Mammary epithelial cell (primary cell): ENCODE results near the gene DENND1A.

ENCODE experiments used
- EZH2 ChIP-seq: IDR thresholded peaks from 2 replicates; pipeline ENCODE4 v1.6.1; 2012; ENCODE audit warnings: low read length, inconsistent platforms, borderline replicate concordance
- TF ChIP-seq, protein P1 (sequence below), 2 donors: IDR thresholded peaks in 1 of 2; conservative IDR thresholded peaks in 1 of 2; 2 replicates each; pipeline ENCODE4 v1.5.1; 2011 to 2012; ENCODE audit warnings: inconsistent platforms in 2 of 2, low read length in 2 of 2, mild to moderate bottlenecking in 2 of 2, control low read depth in 1 of 2, low read depth in 1 of 2; ENCODE audit not compliant: insufficient read depth in 1 of 2; ENCODE audit errors: extremely low read depth in 1 of 2

DNA sequence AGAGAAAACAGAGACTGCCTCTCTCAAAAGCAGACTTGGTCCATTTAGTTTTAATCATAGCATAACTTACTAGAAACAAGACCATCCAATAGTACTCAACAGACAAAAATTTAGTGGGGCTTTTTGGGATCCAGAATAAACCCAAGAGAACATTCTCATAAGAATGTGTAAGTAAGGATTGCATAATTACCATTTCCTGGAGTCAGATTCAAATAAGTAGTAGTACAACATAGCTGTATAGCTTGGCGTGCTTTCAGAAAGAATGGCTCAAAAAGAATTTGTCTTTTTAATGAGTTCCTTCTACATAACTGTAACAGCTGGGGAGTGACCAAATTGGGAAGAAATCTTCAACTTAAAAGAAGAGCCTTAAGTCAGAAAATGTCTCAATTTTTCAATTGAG, 145.4 kb downstream of the DENND1A start:
- TF ChIP-seq, protein P1, sequence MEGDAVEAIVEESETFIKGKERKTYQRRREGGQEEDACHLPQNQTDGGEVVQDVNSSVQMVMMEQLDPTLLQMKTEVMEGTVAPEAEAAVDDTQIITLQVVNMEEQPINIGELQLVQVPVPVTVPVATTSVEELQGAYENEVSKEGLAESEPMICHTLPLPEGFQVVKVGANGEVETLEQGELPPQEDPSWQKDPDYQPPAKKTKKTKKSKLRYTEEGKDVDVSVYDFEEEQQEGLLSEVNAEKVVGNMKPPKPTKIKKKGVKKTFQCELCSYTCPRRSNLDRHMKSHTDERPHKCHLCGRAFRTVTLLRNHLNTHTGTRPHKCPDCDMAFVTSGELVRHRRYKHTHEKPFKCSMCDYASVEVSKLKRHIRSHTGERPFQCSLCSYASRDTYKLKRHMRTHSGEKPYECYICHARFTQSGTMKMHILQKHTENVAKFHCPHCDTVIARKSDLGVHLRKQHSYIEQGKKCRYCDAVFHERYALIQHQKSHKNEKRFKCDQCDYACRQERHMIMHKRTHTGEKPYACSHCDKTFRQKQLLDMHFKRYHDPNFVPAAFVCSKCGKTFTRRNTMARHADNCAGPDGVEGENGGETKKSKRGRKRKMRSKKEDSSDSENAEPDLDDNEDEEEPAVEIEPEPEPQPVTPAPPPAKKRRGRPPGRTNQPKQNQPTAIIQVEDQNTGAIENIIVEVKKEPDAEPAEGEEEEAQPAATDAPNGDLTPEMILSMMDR (conservative IDR thresholded peaks at IDR 0.05 in 1 of 2, IDR thresholded peaks at IDR 0.05 in 1 of 2; ENCODE audit: extremely low read depth in 1 of 2, insufficient read depth in 1 of 2, low read depth in 1 of 2, low read length in 2 of 2) = no peak
- no peak for TF ChIP-seq EZH2
